Measurements from ENCODE around the gene NCAPH2. TPM values are rescaled to one million over a fixed set of nuclear protein-coding genes. Genes with fewer than 3 reads are reported as not detected.
"Not testable (repeated sequence)": the region's sequence is repeated elsewhere in the genome, so short reads cannot be mapped to it uniquely, and the experiment has no call there.

Gene NCAPH2
- total RNA-seq, 2 donors from 2014 or later: 43.7 to 59.6 TPM

DNA sequence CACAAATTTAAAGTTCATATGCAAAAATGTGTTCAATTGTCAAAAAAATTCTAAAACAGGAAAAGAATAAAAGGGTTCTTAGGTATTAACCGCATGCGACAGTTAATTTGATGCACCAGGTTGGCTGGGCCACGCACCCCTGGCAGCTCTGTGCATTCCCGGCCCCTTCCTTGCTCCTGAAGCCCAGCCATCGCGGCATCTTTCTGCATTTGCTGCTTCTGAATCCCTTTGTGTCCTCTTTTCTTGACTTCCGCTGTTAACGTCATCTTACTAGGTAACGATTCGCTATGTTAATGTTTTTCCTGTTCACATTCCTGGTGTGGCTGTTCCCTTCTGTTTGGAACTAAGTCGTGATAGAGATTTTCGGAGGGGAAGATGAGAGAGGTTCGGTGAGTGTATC is 29.7 kb downstream of the NCAPH2 start:
- WGBS: 79% methylated on average over 13 of the region's 13 CpGs
- no peak for DNase-seq (ENCODE audit: low spot score)
- TF ChIP-seq POLR2A (IDR thresholded peaks at IDR 0.05) (no peak), POLR2AphosphoS5 (IDR thresholded peaks at IDR 0.05) (no peak)
- TF ChIP-seq, protein P1, sequence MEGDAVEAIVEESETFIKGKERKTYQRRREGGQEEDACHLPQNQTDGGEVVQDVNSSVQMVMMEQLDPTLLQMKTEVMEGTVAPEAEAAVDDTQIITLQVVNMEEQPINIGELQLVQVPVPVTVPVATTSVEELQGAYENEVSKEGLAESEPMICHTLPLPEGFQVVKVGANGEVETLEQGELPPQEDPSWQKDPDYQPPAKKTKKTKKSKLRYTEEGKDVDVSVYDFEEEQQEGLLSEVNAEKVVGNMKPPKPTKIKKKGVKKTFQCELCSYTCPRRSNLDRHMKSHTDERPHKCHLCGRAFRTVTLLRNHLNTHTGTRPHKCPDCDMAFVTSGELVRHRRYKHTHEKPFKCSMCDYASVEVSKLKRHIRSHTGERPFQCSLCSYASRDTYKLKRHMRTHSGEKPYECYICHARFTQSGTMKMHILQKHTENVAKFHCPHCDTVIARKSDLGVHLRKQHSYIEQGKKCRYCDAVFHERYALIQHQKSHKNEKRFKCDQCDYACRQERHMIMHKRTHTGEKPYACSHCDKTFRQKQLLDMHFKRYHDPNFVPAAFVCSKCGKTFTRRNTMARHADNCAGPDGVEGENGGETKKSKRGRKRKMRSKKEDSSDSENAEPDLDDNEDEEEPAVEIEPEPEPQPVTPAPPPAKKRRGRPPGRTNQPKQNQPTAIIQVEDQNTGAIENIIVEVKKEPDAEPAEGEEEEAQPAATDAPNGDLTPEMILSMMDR (IDR thresholded peaks at IDR 0.05): no peak
- Histone ChIP-seq H3K27ac (no peak overlapping the region), H3K4me3 (no peak overlapping the region), H3K4me1 (replicated peaks) (no peaks in the 10 kb centered on the region), H3K9me3 (no peaks in the 10 kb centered on the region), H3K27me3 (replicated peaks; ENCODE audit: insufficient read depth) (no peaks in the 10 kb centered on the region), H3K36me3 (no peaks in the 10 kb centered on the region)
- intact Hi-C loops (cut with DNase I): no loop called here

DNA sequence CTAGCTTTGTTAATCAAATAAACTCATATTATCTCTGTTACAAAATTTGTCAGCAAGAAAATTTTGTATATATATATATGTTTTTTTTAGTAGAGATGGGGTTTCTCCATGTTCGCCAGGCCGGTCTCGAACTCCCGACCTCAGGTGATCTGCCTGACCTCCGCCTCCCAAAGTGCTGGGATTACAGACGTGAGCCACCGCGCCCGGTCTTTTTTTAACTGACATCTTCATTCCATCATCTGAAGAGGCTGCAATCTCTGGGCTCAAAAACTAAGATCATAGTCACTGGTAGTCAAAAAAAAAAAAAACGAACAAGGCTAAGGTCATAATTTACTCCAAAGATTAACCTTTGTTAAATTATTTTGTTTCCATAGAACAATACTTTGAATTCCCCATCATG is 32.4 kb downstream of the NCAPH2 start:
- H3K9me3 ChIP-seq: no peaks in the 10 kb centered on the region
- no peaks in the 10 kb centered on the region for H3K36me3 ChIP-seq
- no peak overlapping the region for H3K27ac ChIP-seq
- DNase-seq (ENCODE audit: low spot score): no peak
- intact Hi-C loops (cut with DNase I): no loop called here
- H3K27me3 ChIP-seq (replicated peaks; ENCODE audit: insufficient read depth): no peaks in the 10 kb centered on the region
- no peaks in the 10 kb centered on the region for H3K4me1 ChIP-seq (replicated peaks)
- 82% methylated on average over 10 of the region's 10 CpGs for WGBS
- TF ChIP-seq, protein P1 (IDR thresholded peaks at IDR 0.05): no peak
- TF ChIP-seq POLR2AphosphoS5 (IDR thresholded peaks at IDR 0.05) (no peak), POLR2A (IDR thresholded peaks at IDR 0.05) (no peak)
- no peak overlapping the region for H3K4me3 ChIP-seq

DNA sequence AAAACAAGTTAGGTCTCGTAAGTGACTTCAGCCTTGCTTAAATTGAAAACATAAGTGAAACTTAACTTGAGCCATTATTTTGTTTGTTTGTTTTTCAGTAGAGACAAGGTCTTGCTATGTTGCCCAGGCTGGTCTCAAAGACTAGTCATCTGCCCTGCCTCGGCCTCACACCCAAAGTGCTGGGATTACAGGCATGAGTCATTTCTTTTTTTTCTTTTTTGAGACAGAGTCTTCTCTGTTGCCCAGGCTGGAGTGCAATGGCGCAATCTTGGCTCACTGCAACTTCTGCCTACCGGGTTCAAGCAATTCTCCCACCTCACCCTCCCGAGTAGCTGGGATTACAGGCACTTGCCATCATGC is 33.6 kb downstream of the NCAPH2 start:
- H3K9me3 ChIP-seq; DNase-seq (ENCODE audit: low spot score); H3K4me1 ChIP-seq (replicated peaks); H3K36me3 ChIP-seq; H3K27me3 ChIP-seq (replicated peaks; ENCODE audit: insufficient read depth); intact Hi-C loops (cut with DNase I); H3K4me3 ChIP-seq: not testable (repeated sequence)
- WGBS: 59% methylated on average over 5 of the region's 5 CpGs
- peak overlapping the region in 1 of 2 donors; percentile 9 for H3K27ac ChIP-seq

DNA sequence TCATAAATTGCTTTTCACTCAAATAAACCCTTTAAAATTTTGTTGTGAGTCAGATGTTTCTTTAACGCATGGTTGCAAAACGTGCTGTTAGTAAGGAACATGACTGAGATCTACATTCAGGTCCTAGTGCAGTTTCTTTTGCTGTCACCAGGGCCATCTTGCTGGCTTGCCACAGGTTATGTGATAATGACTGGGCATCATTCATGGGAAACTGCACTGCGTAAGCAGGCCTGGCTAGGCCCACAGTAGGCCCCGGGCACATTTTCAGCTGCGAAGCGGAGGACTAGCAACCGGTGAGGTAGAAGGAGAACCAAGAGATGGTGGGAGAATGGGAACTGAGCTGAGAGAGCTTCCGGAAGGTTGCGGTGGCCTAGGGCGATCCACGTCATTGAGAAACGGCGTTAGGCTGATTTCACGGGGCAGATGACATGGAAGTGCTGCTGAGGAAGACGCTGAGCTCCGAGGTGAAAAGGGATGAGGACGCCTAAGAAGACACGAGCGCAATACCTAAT is 34.4 kb downstream of the NCAPH2 start:
- no peak overlapping the region for H3K4me3 ChIP-seq
- intact Hi-C loops (cut with DNase I): no loop called here
- WGBS: 92% methylated on average over 19 of the region's 19 CpGs
- no peak for DNase-seq (ENCODE audit: low spot score)
- no peak overlapping the region for H3K27ac ChIP-seq
- H3K27me3 ChIP-seq (replicated peaks; ENCODE audit: insufficient read depth): peaks cover 4% of the 10 kb centered on the region
- H3K4me1 ChIP-seq (replicated peaks): no peaks in the 10 kb centered on the region
- TF ChIP-seq POLR2AphosphoS5 (IDR thresholded peaks at IDR 0.05): no peak
- no peak for TF ChIP-seq POLR2A (IDR thresholded peaks at IDR 0.05)
- TF ChIP-seq, protein P1 (IDR thresholded peaks at IDR 0.05): no peak
- H3K9me3 ChIP-seq: no peaks in the 10 kb centered on the region
- H3K36me3 ChIP-seq: no peaks in the 10 kb centered on the region

DNA sequence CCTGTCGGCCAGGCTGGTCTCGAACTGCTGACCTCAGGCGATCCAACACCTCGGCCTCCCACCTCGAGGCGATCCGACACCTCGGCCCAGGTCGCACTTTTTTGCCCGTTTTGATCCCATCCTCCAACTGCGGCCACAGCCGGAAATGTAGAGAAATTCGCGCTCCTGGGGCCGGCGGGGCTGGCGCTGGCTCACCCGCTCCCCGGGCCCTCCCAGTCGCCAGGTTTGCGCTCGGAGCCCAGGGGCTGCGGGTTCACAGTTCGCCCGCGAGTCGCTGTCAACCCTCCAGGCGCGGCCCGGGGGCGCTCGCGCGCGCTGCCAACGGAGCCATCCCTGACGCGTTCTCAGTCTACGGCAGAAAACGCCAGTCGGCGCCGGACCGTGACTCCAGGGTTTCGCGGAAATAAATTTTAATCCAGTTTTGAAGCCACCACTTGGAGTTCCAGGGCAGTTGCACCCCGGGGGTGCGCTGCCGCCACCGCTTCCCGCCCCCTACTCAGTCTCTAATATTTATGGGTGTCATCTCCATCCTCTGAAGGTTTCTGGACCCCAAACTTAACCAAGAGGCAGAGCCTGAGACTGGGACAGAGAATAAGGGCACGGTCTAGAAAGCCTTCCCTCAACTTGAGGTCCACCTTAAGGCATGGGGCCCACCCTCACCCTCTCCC is 36.2 kb downstream of the NCAPH2 start:
- intact Hi-C loops (cut with DNase I): no loop called here
- TF ChIP-seq POLR2AphosphoS5 (IDR thresholded peaks at IDR 0.05) (no peak), POLR2A (IDR thresholded peaks at IDR 0.05) (no peak)
- TF ChIP-seq, protein P1 (IDR thresholded peaks at IDR 0.05): peak in 2 of 4 experiments; percentile 39 to 44
- DNase-seq (ENCODE audit: low spot score): peak; percentile 57
- Histone ChIP-seq H3K4me3 (no peak overlapping the region), H3K4me1 (replicated peaks) (no peaks in the 10 kb centered on the region), H3K27ac (no peak overlapping the region), H3K27me3 (replicated peaks; ENCODE audit: insufficient read depth) (peaks cover 4% of the 10 kb centered on the region), H3K9me3 (no peaks in the 10 kb centered on the region), H3K36me3 (no peaks in the 10 kb centered on the region)
- 8% methylated on average over 52 of the region's 52 CpGs for WGBS
